Smooth muscle cell of the umbilical artery (primary cell): ENCODE measurements around the gene HELLS. TPM values are rescaled to one million over a fixed set of nuclear protein-coding genes. Genes with fewer than 3 reads are reported as not detected.

Source experiments
- total RNA-seq: library from RNA; depleted of rRNA; stranded (reverse); fragments of >200 nt; gene quantifications from 2 replicates; pipeline ENCODE4 v1.2.3, GENCODE V29; 2014

The HELLS gene
- 6.5 and 32.6 TPM in 2 replicates for total RNA-seq

DNA sequence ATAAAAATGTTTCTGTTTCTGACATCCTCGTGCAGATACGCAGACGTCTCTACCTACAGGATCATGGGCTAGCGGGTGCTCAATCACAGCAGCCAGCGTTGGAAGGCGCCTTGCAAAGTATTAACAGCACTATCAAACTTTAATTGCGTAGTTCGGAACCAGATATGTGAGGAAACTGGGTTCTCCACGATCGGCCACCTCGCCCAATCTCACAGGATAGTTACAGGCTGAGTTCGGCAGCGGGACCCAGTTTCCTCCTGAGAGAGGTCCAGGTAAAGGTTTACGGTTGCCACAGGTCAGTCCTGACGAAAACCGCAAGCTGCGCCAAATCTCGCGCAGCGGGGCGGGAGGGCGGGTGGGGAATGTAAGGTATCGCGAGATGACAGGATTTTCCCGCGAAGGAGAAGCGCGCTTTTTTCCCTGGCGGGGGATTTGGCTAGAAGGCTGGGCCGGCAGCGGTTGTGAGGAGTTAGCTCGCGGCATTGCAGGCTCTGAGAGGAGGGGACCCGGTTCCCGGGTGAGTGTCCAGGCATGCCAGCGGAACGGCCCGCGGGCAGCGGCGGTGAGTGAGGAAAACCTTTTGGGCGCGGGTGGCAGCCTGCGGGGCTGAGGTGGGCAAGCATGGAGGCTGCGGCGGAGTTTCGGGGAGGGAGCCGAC lies at the start of gene HELLS:
HELLS (plus strand) TSS at position 398 of the 658 bp plus-strand sequence; CDS start at position 532, 134 bp downstream.

Other genes starting within 250 kb of the HELLS start
- gene NOC3L, start 182.8 kb upstream of the HELLS start, total RNA-seq: 39.2 and 53.4 TPM in 2 replicates
- 11.0 and 12.4 TPM in 2 replicates for gene TBC1D12, start 143.2 kb upstream of the HELLS start, total RNA-seq
- gene CYP2C18, start 137.9 kb downstream of the HELLS start, total RNA-seq: not detected in 2 replicates
- not detected in 2 replicates for gene CYP2C19, start 216.9 kb downstream of the HELLS start, total RNA-seq